Measurements from ENCODE around the gene SPAG17. TPM values are rescaled to one million over a fixed set of nuclear protein-coding genes. Genes with fewer than 3 reads are reported as not detected.

SPAG17 gene
- total and polyA plus RNA-seq, 2 of the 13 experiments (the other 11 are each of a cell fraction or from before 2014, with no cell fraction given) = not detected

- TF ChIP-seq, protein P1, sequence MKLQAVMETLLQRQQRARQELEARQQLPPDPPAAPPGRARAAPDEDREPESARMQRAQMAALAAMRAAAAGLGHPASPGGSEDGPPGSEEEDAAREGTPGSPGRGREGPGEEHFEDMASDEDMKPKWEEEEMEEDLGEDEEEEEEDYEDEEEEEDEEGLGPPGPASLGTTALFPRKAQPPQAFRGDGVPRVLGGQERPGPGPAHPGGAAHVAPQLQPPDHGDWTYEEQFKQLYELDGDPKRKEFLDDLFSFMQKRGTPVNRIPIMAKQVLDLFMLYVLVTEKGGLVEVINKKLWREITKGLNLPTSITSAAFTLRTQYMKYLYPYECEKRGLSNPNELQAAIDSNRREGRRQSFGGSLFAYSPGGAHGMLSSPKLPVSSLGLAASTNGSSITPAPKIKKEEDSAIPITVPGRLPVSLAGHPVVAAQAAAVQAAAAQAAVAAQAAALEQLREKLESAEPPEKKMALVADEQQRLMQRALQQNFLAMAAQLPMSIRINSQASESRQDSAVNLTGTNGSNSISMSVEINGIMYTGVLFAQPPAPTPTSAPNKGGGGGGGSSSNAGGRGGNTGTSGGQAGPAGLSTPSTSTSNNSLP (IDR thresholded peaks at IDR 0.05; ENCODE audit: low read depth, low read length) = peak; percentile 16; the same call in 1 of the 2 replicates
- TF ChIP-seq RBM39 (IDR thresholded peaks at IDR 0.05; ENCODE audit: low read depth, low read length, poor library complexity, severe bottlenecking) = no peak
- peak; percentile 47; the same call in 1 of the 2 replicates for TF ChIP-seq HNF4G (IDR thresholded peaks at IDR 0.05; ENCODE audit: borderline replicate concordance, low read depth, low read length)
- peak; percentile 44; the same call in 1 of the 2 replicates for TF ChIP-seq HNF4G (CRISPR knock-in tag; IDR thresholded peaks at IDR 0.05; ENCODE audit: borderline replicate concordance, low read depth)
- TF ChIP-seq ARNTL (CRISPR knock-in tag; IDR thresholded peaks at IDR 0.05) = no peak
- 0 out of 2 replicates have a peak, but pooled peaks have one; percentile 17 for TF ChIP-seq PHF21A (CRISPR knock-in tag; IDR thresholded peaks at IDR 0.05)
- TF ChIP-seq FOXC1 (CRISPR knock-in tag; IDR thresholded peaks at IDR 0.05; ENCODE audit: borderline replicate concordance) = no peak
- no peak for TF ChIP-seq MZF1 (CRISPR knock-in tag; IDR thresholded peaks at IDR 0.05; ENCODE audit: borderline replicate concordance)
- 0 out of 2 replicates have a peak, but pooled peaks have one; percentile 22 for TF ChIP-seq NFYC (CRISPR knock-in tag; IDR thresholded peaks at IDR 0.05)
- no peak for TF ChIP-seq SMARCE1 (IDR thresholded peaks at IDR 0.05; ENCODE audit: borderline replicate concordance)
- no peak for TF ChIP-seq ZNF558 (CRISPR knock-in tag; IDR thresholded peaks at IDR 0.05; ENCODE audit: borderline replicate concordance)
- peak; percentile 60 for TF ChIP-seq GATAD2A (CRISPR knock-in tag; IDR thresholded peaks at IDR 0.05)
- no peak for TF ChIP-seq U2AF2 (IDR thresholded peaks at IDR 0.05; ENCODE audit: low read depth, low read length)
- TF ChIP-seq ZNF629 (CRISPR knock-in tag; conservative IDR thresholded peaks at IDR 0.05) = no peak
- TF ChIP-seq KDM4B (CRISPR knock-in tag; IDR thresholded peaks at IDR 0.05) = no peak
- no peak for TF ChIP-seq GPBP1L1 (CRISPR knock-in tag; IDR thresholded peaks at IDR 0.05)
- TF ChIP-seq ZNF850 (CRISPR knock-in tag; conservative IDR thresholded peaks at IDR 0.05) = no peak
- TF ChIP-seq ZNF225 (CRISPR knock-in tag; IDR thresholded peaks at IDR 0.05) = no peak
- no peak for TF ChIP-seq ZSCAN25 (CRISPR knock-in tag; IDR thresholded peaks at IDR 0.05)
- TF ChIP-seq MEIS1 (CRISPR knock-in tag; IDR thresholded peaks at IDR 0.05; ENCODE audit: borderline replicate concordance) = no peak
- TF ChIP-seq ZBTB1 (CRISPR knock-in tag; IDR thresholded peaks at IDR 0.05; ENCODE audit: borderline replicate concordance) = no peak
- TF ChIP-seq EHMT2 (IDR thresholded peaks at IDR 0.05; ENCODE audit: borderline replicate concordance, low read depth, low read length) = no peak
- no peak for TF ChIP-seq GLI4 (CRISPR knock-in tag; IDR thresholded peaks at IDR 0.05; ENCODE audit: borderline replicate concordance)
- TF ChIP-seq ZNF564 (CRISPR knock-in tag; IDR thresholded peaks at IDR 0.05) = no peak
- TF ChIP-seq, protein P2, sequence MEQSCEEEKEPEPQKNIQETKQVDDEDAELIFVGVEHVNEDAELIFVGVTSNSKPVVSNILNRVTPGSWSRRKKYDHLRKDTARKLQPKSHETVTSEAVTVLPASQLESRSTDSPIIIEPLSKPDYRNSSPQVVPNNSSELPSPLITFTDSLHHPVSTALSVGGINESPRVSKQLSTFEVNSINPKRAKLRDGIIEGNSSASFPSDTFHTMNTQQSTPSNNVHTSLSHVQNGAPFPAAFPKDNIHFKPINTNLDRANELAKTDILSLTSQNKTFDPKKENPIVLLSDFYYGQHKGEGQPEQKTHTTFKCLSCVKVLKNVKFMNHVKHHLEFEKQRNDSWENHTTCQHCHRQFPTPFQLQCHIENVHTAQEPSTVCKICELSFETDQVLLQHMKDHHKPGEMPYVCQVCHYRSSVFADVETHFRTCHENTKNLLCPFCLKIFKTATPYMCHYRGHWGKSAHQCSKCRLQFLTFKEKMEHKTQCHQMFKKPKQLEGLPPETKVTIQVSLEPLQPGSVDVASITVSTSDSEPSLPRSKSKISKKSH (CRISPR knock-in tag; IDR thresholded peaks at IDR 0.05; ENCODE audit: borderline replicate concordance) = no peak
- TF ChIP-seq ZBTB20 (CRISPR knock-in tag; IDR thresholded peaks at IDR 0.05; ENCODE audit: borderline replicate concordance, low read depth) = no peak
- TF ChIP-seq SOX6 (IDR thresholded peaks at IDR 0.05) = no peak
- TF ChIP-seq SOX6 (CRISPR knock-in tag; IDR thresholded peaks at IDR 0.05) = 0 out of 2 replicates have a peak, but pooled peaks have one; percentile 25
These were observed 66.6 kb downstream of the SPAG17 start (continued) for GRCh38 chr1:118118469-118118868.
